Tibial nerve (tissue), 4 donors: Measurements from ENCODE around the gene QSOX2.

ENCODE experiments used
- CTCF ChIP-seq, 5 experiments: fragments of 200-600 bp in 3 of 5; fragments of 450-650 bp in 2 of 5; sonication (generic) in 3 of 5; IDR thresholded peaks; one replicate each; pipeline ENCODE4 v1.5.1; 2016 to 2019; ENCODE audit warnings: antibody characterized with exemption in 5 of 5, mild to moderate bottlenecking in 3 of 5, moderate library complexity in 2 of 5
- EP300 ChIP-seq, 2 donors: sonication (generic); formaldehyde crosslinking; IDR thresholded peaks; one replicate each; pipeline ENCODE4 v1.6.1; 2017; ENCODE audit warnings: antibody characterized with exemption in 2 of 2, mild to moderate bottlenecking in 1 of 2
- POLR2A ChIP-seq, 2 donors: fragments of 450-650 bp; IDR thresholded peaks; one replicate each; pipeline ENCODE4 v1.6.1; 2017; ENCODE audit warnings: antibody characterized with exemption in 2 of 2, mild to moderate bottlenecking in 2 of 2, moderate library complexity in 2 of 2

- TF ChIP-seq EP300 (IDR thresholded peaks at IDR 0.05) (no peak), CTCF (IDR thresholded peaks at IDR 0.05) (no peak), POLR2A (IDR thresholded peaks at IDR 0.05) (no peak)
These were observed 66.5 kb downstream of the QSOX2 start for GRCh38 chr9:136179101-136179616.
